MCF 10A (cell line): Measurements from ENCODE around the gene KCNIP1. TPM values are rescaled to one million over a fixed set of nuclear protein-coding genes. Genes with fewer than 3 reads are reported as not detected.

ENCODE experiments used
- BruUV-seq: library from RNA; stranded (reverse); fragments of 400-500 nt; replicated peaks from 2 replicates; lab custom pipeline; 2021; lab: Mats Ljungman, UMichigan
- CTCF ChIA-PET: fragments of 300-600 bp; sonication (Branson Sonifier 250); formaldehyde crosslinking; extraction: SDS; loops from one replicate; lab custom pipeline; 2021; ENCODE audit warnings: antibody characterized with exemption, inconsistent platforms; lab: Yijun Ruan, JAX
- POLR2A ChIA-PET: fragments of 300-600, 350-650 bp; sonication (Branson Sonifier 250); formaldehyde crosslinking; extraction: SDS; loops from one replicate; lab custom pipeline; 2020; ENCODE audit warnings: antibody characterized with exemption, inconsistent platforms; lab: Yijun Ruan, JAX
- DNase-seq: peaks from one replicate; pipeline ENCODE4 v3.0.0-alpha.2; 2018; ENCODE audit not compliant: unreplicated experiment
- H3K27ac Mint-ChIP-seq: one replicate; pipeline ENCODE4 v1.8.0; 2022; ENCODE audit warnings: mild to moderate bottlenecking, low read depth, mixed read lengths; ENCODE audit not compliant: unreplicated experiment
- H3K27me3 Mint-ChIP-seq: one replicate; pipeline ENCODE4 v1.8.0; 2022; ENCODE audit warnings: mixed read lengths; ENCODE audit not compliant: insufficient read depth, unreplicated experiment
- H3K36me3 Mint-ChIP-seq: one replicate; pipeline ENCODE4 v1.8.0; 2022; ENCODE audit warnings: mild to moderate bottlenecking, moderate library complexity, mixed read lengths; ENCODE audit not compliant: insufficient read depth, unreplicated experiment
- H3K4me1 Mint-ChIP-seq: one replicate; pipeline ENCODE4 v1.8.0; 2022; ENCODE audit warnings: mixed read lengths; ENCODE audit not compliant: insufficient read depth, unreplicated experiment
- H3K4me3 Mint-ChIP-seq: one replicate; pipeline ENCODE4 v1.8.0; 2022; ENCODE audit warnings: mild to moderate bottlenecking, moderate library complexity, mixed read lengths; ENCODE audit not compliant: unreplicated experiment
- H3K9me3 Mint-ChIP-seq: one replicate; pipeline ENCODE4 v1.8.0; 2022; ENCODE audit warnings: mixed read lengths; ENCODE audit not compliant: unreplicated experiment
- CTCF ChIP-seq: fragments of 200-600 bp; IDR thresholded peaks from one replicate; pipeline ENCODE4 v1.8.0; 2022; ENCODE audit warnings: antibody characterized with exemption, mild to moderate bottlenecking; ENCODE audit not compliant: unreplicated experiment
- intact Hi-C: fragments of 100-400 bp; cut with micrococcal nuclease; formaldehyde crosslinking; loops from 2 replicates; pipeline ENCODE4 v1.14.1; 2022
- total RNA-seq: library from RNA; stranded (reverse); gene quantifications from 2 replicates; pipeline ENCODE4 v1.2.3, GENCODE V29; 2022

The KCNIP1 gene
- total RNA-seq, 1 experiment from 2014 or later = not detected

- intact Hi-C loops = no loop called here
- peaks cover 24% of the 10 kb centered on the region for H3K4me1 Mint-ChIP-seq
- no peaks in the 10 kb centered on the region for H3K36me3 Mint-ChIP-seq
- TF ChIP-seq CTCF = no peak
- no TSS peak for BruUV-seq
- peaks cover 7% of the 10 kb centered on the region for H3K9me3 Mint-ChIP-seq
- ChIA-PET CTCF (interaction anchor here (1.3 kb wide), 1 partner anchor 54 kb away, joined by 4 read pairs; no protein-coding TSS in a partner anchor), POLR2A (interaction anchor here (0.7 kb wide), 1 partner anchor 24 kb away, joined by 3 read pairs; no protein-coding TSS in a partner anchor)
- peaks cover 6% of the 10 kb centered on the region for H3K27me3 Mint-ChIP-seq
- DNase-seq = no peak
- H3K4me3 Mint-ChIP-seq = no peak overlapping the region
- no peak overlapping the region for H3K27ac Mint-ChIP-seq
Measured at GRCh38 chr5:170489199-170489598, 14.6 kb upstream of the KCNIP1 start.

GRCh38 chr5:170490381-170490780, 13.4 kb upstream of the KCNIP1 start:
- POLR2A ChIA-PET = no interaction called here
- no peak for TF ChIP-seq CTCF
- H3K27me3 Mint-ChIP-seq = peaks cover 15% of the 10 kb centered on the region
- intact Hi-C loops = no loop called here
- CTCF ChIA-PET = interaction anchor here (1.3 kb wide), 1 partner anchor 55 kb away, joined by 4 read pairs; no protein-coding TSS in a partner anchor
- DNase-seq = no peak
- no TSS peak for BruUV-seq
- peak overlapping the region; percentile 11 for H3K27ac Mint-ChIP-seq
- H3K4me3 Mint-ChIP-seq = no peak overlapping the region
- H3K9me3 Mint-ChIP-seq = peaks cover 7% of the 10 kb centered on the region
- no peaks in the 10 kb centered on the region for H3K36me3 Mint-ChIP-seq
- peaks cover 12% of the 10 kb centered on the region for H3K4me1 Mint-ChIP-seq

GRCh38 chr5:170491479-170491878, 12.3 kb upstream of the KCNIP1 start:
- no peak overlapping the region for H3K4me3 Mint-ChIP-seq
- ChIA-PET POLR2A (interaction anchor here (0.9 kb wide), 1 partner anchor 91 kb away, joined by 3 read pairs; no protein-coding TSS in a partner anchor), CTCF (interaction anchor here (1.1 to 1.8 kb wide), 3 partner anchors 15 to 132 kb away, joined by 4 to 6 read pairs (median 5); no protein-coding TSS in a partner anchor)
- H3K27ac Mint-ChIP-seq = no peak overlapping the region
- H3K27me3 Mint-ChIP-seq = peaks cover 19% of the 10 kb centered on the region
- H3K36me3 Mint-ChIP-seq = no peaks in the 10 kb centered on the region
- peaks cover 11% of the 10 kb centered on the region for H3K4me1 Mint-ChIP-seq
- BruUV-seq = no TSS peak
- DNase-seq = peak; percentile 82
- peaks cover 7% of the 10 kb centered on the region for H3K9me3 Mint-ChIP-seq
- no peak for TF ChIP-seq CTCF
- intact Hi-C loops = no loop called here

GRCh38 chr5:170493028-170493820, 10.6 kb upstream of the KCNIP1 start:
- Mint-ChIP-seq H3K27ac (no peak overlapping the region), H3K9me3 (peaks cover 7% of the 10 kb centered on the region), H3K36me3 (no peaks in the 10 kb centered on the region), H3K27me3 (peaks cover 29% of the 10 kb centered on the region), H3K4me1 (peaks cover 11% of the 10 kb centered on the region), H3K4me3 (no peak overlapping the region)
- ChIA-PET CTCF (interaction anchor here (0.6 to 1.8 kb wide), 4 partner anchors 13 to 919 kb away, joined by 4 to 5 read pairs (median 4); no protein-coding TSS in a partner anchor), POLR2A (no interaction called here)
- no TSS peak for BruUV-seq
- DNase-seq = no peak
- TF ChIP-seq CTCF = no peak
- intact Hi-C loops = no loop called here
